HG03108 (cell line): ENCODE results near the gene ARHGAP8.
"Not testable (repeated sequence)": the region's sequence is repeated elsewhere in the genome, so short reads cannot be mapped to it uniquely, and the experiment has no call there.

Experiments
- ATAC-seq: cut with Tn5 transposase; IDR thresholded peaks from one replicate; pipeline ENCODE4 v1.9.1; 2021; ENCODE audit warnings: moderate library complexity; ENCODE audit not compliant: unreplicated experiment

Gene ARHGAP8

DNA sequence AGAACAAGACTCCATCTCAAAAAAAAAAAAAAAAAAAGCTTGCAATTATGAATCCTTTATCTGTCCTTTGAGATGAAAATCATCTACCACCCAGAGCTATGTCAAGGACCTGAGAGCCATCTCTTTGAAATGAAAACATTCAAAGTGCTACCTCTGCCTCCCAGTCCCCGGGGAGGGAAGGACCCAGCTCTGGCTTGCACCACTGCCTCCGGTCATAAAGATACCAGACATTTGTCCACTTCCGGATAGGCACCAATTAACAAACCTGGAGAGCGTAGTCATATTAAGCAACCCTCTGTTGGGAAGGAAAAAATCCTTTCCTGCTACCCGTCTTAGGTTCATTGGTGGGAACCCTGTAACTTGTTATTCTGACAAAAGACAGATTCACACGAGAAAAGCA is 98.6 kb downstream of the ARHGAP8 start:
- no peak for ATAC-seq

DNA sequence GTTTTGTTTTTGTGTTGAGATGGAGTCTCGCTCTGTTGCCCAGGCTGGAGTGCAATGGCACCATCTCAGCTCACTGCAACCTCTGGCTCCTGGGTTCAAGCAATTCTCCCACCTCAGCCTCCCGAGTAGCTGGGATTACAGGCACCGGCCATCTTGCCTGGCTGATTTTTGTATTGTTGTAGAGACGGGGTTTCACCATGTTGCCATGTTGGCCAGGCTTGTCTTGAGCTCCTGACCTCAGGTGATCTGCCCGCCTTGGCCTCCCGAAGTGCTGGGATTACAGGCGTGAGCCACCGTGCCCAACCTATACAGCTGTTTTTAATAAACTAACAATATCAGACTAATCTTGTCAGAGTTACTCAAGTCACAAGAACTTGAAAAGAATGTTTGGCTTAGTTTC is 102.3 kb downstream of the ARHGAP8 start:
- ATAC-seq, result not testable (repeated sequence)

DNA sequence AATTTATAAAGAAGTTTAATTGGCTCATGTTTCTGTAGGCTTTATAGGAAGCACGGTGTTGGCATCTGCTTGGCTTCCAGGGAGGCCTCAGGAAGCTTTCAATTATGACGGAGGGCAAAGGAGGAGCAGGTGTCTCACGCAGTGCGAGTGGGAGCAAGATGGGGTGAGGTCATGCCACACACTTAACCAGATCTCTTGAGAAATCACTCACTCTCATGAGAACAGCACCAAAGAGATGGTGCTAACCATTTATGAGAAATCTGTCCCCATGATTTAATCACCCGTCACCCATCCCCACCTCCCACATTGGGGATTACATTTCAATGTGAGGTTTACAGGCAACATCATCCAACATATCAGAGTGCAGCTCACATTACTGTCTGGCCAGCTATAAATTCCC is 103.5 kb downstream of the ARHGAP8 start:
- no peak for ATAC-seq

DNA sequence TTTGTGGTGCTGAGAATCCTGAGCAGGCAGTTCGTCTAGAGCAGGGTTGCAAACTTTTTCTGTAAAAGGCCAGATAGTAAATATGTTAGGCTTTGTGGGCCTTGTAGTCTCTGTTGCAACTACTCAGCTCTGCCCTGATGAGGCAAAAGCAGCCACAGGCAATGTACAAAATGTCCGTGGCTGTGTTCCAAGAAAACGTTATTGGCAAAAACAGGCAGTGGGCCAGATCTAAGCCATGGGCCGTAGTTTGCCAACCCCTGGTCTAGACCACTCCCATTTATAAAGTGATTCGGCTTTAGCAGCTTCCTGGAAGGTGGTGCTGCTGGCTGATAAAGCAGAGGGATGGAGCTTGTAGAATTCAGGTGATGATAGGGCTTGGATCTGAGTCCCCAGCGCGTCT is 106.4 kb downstream of the ARHGAP8 start:
- not testable (repeated sequence) for ATAC-seq

DNA sequence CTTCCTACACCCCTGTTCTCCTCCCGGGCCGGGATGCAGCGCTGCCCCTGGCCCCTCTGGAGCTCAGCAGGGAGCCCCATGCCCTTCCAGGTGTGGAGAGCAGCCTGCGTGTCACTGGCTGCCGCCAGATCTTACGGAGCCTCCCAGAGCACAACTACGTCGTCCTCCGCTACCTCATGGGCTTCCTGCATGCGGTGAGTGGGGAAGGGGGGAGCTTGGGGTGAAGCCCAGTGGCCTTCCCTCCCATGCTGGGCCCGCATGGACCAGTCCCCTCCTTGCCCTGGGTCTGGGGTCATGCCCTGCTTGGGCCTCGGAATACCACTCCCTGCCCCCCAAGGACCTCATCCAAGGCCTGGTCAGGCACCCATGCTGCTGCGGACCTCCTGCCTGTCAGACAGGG is 107.3 kb downstream of the ARHGAP8 start:
- no peak for ATAC-seq

DNA sequence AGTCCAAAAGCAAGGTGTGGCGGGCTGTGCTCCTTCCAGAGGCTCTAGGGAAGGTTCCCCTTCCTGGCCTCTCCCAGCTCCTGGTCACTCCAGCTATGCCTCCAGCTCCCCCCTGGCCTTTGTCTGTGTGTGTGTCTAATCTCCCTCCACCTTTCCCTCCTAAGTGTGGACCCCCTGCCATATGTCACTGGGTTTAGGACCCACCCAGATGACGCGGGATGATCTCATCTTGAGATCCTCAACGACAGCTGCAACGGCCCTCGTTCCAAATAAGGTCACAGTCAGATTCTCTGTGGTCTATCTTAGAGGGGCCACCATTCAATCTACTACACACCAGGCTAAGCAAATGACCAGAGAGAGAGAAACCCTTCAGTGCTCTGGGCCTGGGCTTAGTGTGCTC is 107.9 kb downstream of the ARHGAP8 start:
- ATAC-seq, result no peak

DNA sequence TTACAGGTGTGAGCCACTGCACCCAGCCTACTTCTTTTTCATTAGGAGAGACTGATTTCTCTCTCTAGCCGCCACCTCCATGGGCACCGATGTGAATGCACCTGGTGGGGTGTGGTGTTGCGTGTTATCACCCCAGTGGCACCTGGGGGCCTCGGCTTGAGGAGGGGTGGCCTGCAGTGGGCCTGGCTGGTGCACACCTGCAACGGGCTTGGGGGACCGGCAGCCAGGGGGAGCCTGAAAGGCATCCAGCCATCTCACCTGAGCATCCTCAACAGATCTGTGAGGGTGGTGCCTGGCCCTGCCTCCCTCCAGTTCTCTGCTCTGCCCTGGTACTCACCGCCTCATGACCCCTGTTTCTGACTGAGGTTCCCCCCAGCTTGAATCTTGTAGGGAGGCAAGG is 108.9 kb downstream of the ARHGAP8 start:
- no peak for ATAC-seq

DNA sequence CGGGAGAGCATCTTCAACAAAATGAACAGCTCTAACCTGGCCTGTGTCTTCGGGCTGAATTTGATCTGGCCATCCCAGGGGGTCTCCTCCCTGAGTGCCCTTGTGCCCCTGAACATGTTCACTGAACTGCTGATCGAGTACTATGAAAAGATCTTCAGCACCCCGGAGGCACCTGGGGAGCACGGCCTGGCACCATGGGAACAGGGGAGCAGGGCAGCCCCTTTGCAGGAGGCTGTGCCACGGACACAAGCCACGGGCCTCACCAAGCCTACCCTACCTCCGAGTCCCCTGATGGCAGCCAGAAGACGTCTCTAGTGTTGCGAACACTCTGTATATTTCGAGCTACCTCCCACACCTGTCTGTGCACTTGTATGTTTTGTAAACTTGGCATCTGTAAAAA is 109.9 kb downstream of the ARHGAP8 start:
- no peak for ATAC-seq

DNA sequence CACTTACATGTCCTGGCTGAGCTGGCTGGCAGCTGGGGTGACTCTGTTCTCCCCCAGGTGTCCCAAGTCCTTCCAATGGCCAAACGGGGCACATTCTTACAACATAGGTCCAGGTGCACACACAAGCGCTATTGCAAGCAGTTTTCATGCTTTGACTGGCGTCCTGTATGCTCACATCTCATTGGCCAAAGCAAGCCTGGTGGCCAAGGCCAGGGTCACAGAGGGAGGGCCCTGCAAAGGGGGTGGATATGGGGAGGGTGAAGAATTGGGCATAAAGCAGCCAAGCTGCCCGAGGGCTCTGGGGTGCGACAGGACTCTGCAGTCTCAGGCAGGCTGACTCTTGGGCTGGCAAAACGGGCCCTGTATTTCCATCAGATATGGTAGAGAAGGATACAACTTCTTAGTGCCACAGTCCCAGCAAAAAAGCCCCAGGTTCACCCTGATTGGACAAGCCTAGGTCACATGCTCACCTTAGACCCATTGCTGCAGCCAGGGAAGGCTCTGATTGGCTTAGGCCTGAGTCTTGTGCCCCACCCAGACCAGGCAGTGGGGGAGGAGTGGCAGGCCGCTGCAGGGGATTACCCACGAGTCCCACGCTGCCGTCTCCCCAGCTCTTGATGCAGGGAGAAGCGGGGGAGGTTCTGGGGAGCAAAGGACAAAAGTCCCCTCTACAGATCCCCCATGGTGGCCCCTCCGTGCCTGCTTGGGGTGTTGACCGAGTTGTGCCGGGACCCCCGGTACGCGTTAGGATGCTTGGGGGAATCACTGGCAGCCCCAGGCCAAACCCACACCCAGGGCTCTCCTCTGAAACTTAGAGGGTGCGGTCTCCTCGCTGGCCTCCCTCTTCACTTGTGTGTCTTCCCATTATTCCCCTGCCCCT is 110.8 kb downstream of the ARHGAP8 start:
- no peak for ATAC-seq

DNA sequence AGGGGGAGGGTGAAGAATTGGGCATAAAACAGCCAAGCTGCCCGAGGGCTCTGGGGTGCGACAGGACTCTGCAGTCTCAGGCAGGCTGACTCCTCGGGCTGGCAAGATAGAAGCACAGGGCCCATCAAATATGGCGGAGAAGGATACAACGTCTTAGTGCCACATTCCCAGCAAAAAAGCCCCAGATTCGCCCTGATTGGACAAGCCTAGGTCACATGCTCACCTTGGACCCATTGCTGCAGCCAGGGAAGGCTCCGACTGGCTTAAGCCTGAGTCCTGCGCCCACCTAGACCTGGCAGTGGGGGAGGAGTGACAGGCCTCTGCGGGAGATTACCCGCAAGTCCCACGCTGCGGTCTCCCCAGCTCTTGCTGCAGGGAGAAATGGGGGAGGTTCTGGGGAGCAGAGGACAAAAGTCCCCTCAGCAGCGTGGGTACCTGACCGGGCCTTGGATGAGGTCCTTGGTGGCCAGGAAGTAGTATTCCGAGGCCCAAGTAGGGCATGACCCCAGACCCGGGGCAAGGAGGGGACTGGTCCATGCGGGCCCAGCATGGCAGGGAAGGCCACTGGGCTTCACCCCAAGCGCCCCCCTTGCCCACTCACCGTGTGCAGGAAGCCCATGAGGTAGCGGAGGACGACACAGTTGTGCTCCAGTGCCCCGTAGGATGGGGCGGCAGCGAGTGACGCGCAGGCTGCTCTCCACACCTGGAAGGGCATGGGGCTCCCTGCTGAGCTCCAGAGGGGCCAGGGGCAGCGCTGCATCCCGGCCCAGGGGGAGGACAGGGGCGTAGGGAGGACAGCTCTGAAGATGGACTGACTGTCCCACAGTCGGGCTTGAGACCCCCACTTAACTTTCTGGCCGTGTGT is 113.0 kb downstream of the ARHGAP8 start:
- no peak for ATAC-seq

DNA sequence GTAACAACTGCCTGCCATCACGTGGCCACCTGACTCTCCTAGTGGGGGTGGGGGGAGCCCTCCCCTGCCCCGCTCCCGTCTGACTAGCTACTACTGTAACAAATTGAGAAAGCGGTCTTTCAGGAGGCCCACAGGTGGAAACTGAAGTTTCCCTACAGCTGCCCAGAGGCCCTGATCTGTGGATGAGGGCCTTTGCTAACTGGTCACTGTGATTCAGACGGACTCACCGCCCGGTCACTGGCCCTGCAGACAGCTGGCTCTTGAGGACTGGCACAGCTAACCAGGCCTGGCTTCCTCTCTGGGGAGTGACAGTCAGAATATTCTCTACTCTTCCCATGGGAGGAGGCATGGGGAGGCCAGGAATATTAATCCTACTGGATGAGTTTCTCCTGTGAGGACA is 116.8 kb downstream of the ARHGAP8 start:
- no peak for ATAC-seq

DNA sequence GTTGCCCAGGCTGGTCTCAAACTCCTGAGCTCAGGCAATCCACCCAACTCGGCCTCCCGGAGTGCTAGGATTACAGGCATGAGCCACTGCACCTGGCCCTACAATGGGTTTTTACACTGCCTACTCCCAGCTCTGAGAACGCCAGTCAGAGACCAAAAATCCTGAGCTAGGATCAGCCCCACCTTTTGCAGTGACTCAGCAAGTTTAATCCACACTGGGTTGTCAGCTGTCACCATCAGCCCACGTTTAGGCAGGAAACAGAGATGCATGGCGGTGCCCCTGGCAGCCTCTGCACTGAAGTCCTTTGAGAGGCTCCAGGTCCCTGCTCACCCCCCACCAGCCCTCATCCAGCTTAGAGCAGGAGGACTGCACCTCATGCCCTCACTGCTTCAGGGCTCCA is 117.6 kb downstream of the ARHGAP8 start:
- no peak for ATAC-seq

DNA sequence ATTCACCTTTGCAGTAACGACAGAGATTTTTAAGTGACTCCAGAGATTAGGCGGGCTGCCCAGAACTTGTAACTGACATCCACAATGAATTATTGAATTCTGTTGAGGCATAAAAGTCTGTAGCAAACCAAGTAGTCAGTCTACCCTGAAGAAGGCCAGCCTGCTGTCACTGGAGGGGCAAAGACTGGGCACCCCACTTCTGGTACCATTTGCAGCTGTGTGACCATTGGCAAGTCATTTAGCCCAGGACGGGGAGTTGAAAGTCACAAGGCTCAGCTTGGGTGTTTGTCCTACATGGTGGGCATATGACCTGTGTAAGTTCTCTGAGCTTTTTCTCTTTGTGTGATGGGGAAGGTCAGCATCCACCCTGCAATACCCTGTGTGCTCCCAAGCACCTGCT is 119.4 kb downstream of the ARHGAP8 start:
- ATAC-seq, result no peak

DNA sequence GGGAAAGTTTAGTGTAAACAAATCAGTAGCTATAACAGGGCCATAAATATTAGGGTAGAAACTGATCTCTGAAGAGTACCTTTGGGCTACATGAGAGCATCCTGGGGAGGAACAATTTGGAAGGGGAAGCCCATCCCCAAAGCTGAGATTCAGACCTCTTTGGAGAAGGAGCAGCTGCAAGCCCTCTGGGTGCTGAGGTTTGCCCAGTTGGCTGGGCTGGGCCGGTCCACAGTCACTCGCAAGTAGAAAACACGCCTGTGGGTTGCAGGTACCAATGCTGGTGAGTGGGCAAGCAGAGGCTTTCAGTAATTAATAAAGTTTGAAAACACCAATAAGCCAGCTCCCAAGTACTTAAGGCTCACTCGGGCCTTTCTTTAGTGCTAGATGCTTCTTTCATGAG is 124.5 kb downstream of the ARHGAP8 start:
- no peak for ATAC-seq

DNA sequence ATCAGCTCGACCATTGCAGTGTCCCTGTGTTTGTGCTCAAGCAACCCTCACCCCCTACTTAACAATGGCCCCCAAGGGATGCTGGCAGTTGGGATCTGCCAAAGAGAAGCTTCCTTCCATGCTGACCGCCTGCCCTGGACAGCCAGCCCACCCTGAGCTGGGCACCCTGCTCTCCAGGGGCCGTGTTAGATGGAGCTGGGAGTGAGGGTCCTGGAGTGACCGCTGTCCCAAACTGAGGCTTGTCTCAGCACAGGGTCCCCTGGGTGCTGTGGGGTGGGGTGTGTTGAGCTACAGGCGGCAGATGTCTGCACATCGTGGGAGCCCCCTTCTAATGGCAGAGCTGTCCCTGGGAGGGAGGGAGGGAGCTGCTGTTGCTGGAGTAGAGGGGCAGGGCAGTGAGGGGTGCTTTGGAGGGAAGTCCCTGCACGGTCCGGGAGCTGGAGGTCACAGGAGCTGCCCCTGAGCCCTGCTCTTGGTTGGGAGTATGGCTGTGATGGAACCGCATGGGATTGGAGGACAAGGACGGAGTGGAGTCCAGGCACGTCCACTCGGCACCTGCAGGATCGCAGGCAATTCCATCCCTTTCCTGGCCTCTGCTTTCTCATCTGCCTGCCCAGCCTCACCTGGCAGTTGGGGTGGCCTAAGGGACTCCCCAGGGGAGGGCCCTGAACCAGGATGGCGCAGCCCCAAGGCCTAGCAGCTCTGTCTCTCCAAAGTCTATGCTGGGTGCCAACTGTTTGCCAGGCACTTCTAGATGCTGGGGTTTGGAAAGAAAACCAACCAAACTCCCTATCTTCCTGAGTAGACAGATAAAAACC is 126.3 kb downstream of the ARHGAP8 start:
- no peak for ATAC-seq

DNA sequence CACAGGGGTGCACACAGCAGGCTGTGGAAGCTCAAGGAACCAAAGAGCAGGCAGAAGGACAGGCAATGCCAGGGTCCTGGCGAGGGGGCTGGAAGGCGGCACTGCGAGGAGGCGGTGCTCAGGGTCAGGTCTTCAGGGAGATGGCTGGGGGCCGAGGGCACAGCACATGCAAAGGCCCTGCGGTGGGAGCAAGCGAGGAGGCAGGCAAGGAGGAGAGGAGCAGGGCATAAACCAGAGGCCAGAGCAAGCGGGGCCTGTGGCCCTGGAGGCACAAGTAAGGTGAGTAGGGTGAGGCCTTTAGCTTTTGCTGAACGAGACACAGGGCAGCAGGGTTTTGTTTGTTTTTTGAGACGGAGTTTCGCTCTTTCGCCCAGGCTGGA is 126.9 kb downstream of the ARHGAP8 start:
- ATAC-seq, result no peak

DNA sequence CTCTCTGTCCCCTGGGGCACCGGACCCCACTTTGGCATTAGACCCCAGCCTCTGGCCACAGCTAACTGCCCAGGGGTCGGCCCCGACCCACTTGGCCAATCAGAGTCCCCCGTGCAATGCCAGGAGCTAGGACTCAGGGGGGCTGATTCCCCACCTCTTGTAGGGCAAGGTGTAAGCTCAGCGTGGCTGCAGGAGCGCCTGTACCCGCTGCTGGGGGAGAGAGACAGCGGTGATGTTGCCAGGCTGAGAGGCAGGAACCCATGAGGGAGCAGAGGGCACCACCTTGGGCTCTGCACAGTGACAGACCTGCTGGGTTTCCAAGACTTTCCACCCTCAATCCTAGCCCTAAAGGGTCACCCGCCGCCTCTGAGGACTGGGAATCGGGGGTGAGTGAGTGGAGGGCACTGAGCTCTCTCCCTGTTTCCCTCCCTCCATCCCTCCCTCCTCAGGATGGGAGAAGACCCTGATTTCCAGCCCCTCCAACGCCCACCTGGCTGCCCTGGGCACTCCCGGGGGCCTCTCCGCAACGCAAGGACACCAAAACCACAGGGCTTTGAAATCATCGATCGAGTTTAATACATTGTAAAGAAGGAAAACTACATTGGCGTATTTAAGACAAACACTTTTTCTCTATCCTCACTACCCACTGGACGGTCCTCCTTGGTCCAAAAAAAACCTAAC is 128.4 kb downstream of the ARHGAP8 start:
- no peak for ATAC-seq

DNA sequence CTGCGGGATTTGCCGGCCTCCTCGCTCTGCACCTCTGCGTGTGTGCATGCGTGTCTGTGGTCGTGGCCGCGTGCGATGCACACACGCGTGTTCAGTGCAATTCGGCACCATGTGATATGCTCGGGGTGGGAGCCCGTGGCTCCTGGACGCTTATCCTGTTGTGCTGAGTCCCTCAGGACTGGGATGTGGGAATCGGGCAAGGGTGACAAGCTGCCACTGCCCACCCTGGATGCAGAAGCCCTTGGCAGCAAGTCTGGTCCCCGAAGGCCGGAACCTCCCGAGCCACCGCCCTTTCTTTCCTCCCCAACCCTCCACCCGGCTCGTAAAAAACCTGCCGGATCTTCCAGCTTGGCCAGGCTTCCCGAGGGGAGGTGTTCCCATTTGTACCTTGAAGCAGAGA is 129.2 kb downstream of the ARHGAP8 start:
- no peak for ATAC-seq

DNA sequence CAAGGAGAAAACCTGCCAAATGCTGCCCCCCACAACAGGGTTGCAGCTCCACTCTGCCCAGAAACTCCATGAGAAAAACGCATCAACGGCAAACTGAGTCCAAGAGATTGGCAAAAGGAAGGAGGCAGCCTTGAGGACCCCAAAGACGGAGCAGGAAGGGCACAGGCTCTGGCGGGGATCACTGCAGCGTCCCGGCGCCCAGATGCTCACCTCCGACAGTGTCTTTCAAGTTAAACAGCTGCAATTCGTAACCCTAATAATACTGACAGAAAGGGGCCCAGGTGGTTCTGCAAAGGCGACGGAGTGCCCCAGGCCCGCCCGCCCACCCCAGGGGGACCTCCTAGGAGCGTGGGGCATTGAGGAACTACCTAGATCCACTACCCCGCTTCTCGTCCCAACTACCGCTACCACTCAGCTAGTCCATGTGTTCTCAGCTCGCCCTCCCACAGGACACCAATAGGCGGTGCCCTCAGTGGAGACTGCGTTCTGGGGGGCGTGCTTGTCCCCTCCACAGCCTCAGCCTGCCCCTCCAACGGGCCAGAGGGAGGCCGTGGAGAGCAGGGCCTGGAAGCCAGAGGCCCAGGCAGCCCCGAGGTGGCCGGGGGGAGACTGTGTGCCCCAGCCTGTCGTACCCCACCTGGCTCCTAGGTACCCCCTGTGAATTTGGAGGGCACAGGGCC is 130.0 kb downstream of the ARHGAP8 start:
- no peak for ATAC-seq

DNA sequence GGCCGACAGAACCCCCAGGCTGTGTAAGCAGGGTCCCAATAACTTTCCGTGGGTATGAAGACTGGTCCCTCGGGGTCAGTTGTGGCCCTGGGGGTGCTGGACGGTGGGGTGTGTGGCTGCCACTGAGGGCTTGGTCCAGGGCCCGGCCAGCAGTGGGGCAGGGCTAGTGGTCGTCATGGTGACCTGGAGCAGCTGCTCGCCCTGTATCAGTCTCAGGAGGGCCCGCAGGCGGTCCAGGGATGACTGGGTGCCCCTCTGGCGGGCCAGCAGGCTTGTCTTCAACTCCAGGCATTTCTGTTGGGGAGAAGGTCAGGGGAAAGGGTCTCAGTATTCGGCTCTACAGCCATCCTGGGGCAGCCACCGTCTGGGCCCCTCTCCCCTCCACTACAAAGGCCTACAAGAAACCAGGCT is 130.6 kb downstream of the ARHGAP8 start:
- ATAC-seq, result no peak
